Activated CD8-positive, alpha-beta memory T cell treated with anti-CD3 and anti-CD28 coated beads for 36 hours (primary cell): Measurements from ENCODE around the gene DR1. TPM values are rescaled to one million over a fixed set of nuclear protein-coding genes. Genes with fewer than 3 reads are reported as not detected.

ENCODE experiments used
- CTCF ChIA-PET: fragments of 350-600 bp; sonication (Branson Sonifier 250); formaldehyde crosslinking; loops from one replicate; lab custom pipeline; 2021; ENCODE audit warnings: antibody characterized with exemption; lab: Charles Lee
- POLR2A ChIA-PET: fragments of 350-600 bp; sonication (Branson Sonifier 250); formaldehyde crosslinking; loops from one replicate; lab custom pipeline; 2021; ENCODE audit warnings: antibody characterized with exemption; lab: Charles Lee
- total RNA-seq, 2 experiments: library from RNA; stranded (reverse); gene quantifications; one replicate each; pipeline ENCODE4 v1.2.3, GENCODE V29; 2021

The DR1 gene
- total RNA-seq = 100 to 1,000 TPM; 102 to 103 TPM

- ChIA-PET CTCF (interaction anchor here (1.2 to 1.6 kb wide), 2 partner anchors 41 to 564 kb away, joined by 3 to 6 read pairs; no protein-coding TSS in a partner anchor), POLR2A (interaction anchor here (0.6 to 0.9 kb wide), 4 partner anchors 10 to 534 kb away, joined by 3 to 8 read pairs (median 4); partner anchors contain the start of gene MTF2)
These were observed at the start of gene DR1 for GRCh38 chr1:93345633-93346420. DR1 (plus strand) TSS chr1:93345907; CDS start chr1:93346646, 739 bp downstream.

- CTCF ChIA-PET = interaction anchor here (0.7 to 1.0 kb wide), 2 partner anchors 7 to 1779 kb away, joined by 3 read pairs; no protein-coding TSS in a partner anchor
- POLR2A ChIA-PET = no interaction called here
These were observed 49.1 kb upstream of the DR1 start for GRCh38 chr1:93296555-93297154.

- POLR2A ChIA-PET = no interaction called here
- CTCF ChIA-PET = no interaction called here
These were observed 44.6 kb upstream of the DR1 start for GRCh38 chr1:93301131-93301530.

GRCh38 chr1:93302078-93302477, 43.6 kb upstream of the DR1 start:
- POLR2A ChIA-PET = no interaction called here
- CTCF ChIA-PET = no interaction called here

GRCh38 chr1:93304716-93305138, 41.0 kb upstream of the DR1 start:
- ChIA-PET CTCF (interaction anchor here (0.6 to 1.8 kb wide), 13 partner anchors 9 to 568 kb away, joined by 3 to 8 read pairs (median 3); partner anchors contain the start of gene DR1), POLR2A (no interaction called here)

- POLR2A ChIA-PET = no interaction called here
- CTCF ChIA-PET = interaction anchor here (0.9 kb wide), 1 partner anchor 13 kb away, joined by 3 read pairs; no protein-coding TSS in a partner anchor
These were observed 38.8 kb upstream of the DR1 start for GRCh38 chr1:93306920-93307319.

GRCh38 chr1:93313026-93313425, 32.7 kb upstream of the DR1 start:
- CTCF ChIA-PET = no interaction called here

GRCh38 chr1:93317207-93317606, 28.5 kb upstream of the DR1 start:
- ChIA-PET CTCF (interaction anchor here (2.3 kb wide), 1 partner anchor 12 kb away, joined by 7 read pairs; no protein-coding TSS in a partner anchor), POLR2A (no interaction called here)

More at GRCh38 chr1:93313026-93313425, 32.7 kb upstream of the DR1 start:
- POLR2A ChIA-PET = interaction anchor here (0.7 kb wide), 1 partner anchor 319 kb away, joined by 3 read pairs; no protein-coding TSS in a partner anchor

- CTCF ChIA-PET = interaction anchor here (2.3 kb wide), 1 partner anchor 13 kb away, joined by 7 read pairs; no protein-coding TSS in a partner anchor
- POLR2A ChIA-PET = no interaction called here
These were observed 27.8 kb upstream of the DR1 start for GRCh38 chr1:93317943-93318342.

GRCh38 chr1:93321720-93322119, 24.0 kb upstream of the DR1 start:
- ChIA-PET POLR2A (no interaction called here), CTCF (interaction anchor here (2.0 kb wide), 1 partner anchor 17 kb away, joined by 8 read pairs; no protein-coding TSS in a partner anchor)

GRCh38 chr1:93322349-93322748, 23.4 kb upstream of the DR1 start:
- CTCF ChIA-PET = interaction anchor here (2.0 kb wide), 1 partner anchor 18 kb away, joined by 8 read pairs; no protein-coding TSS in a partner anchor
- POLR2A ChIA-PET = no interaction called here

GRCh38 chr1:93323185-93323820, 22.4 kb upstream of the DR1 start:
- ChIA-PET POLR2A (no interaction called here), CTCF (interaction anchor here (0.6 to 2.0 kb wide), 2 partner anchors 19 to 26 kb away, joined by 4 to 8 read pairs; no protein-coding TSS in a partner anchor)

- ChIA-PET CTCF (no interaction called here), POLR2A (interaction anchor here (0.6 kb wide), 1 partner anchor 13 kb away, joined by 6 read pairs; no protein-coding TSS in a partner anchor)
These were observed 20.9 kb upstream of the DR1 start for GRCh38 chr1:93324486-93325464.

- CTCF ChIA-PET = no interaction called here
These were observed 16.6 kb upstream of the DR1 start for GRCh38 chr1:93328809-93329760.

GRCh38 chr1:93330196-93330595, 15.5 kb upstream of the DR1 start:
- CTCF ChIA-PET = no interaction called here
- POLR2A ChIA-PET = no interaction called here

More at GRCh38 chr1:93328809-93329760, 16.6 kb upstream of the DR1 start:
- POLR2A ChIA-PET = interaction anchor here (0.6 kb wide), 1 partner anchor 171 kb away, joined by 4 read pairs; no protein-coding TSS in a partner anchor

- POLR2A ChIA-PET = no interaction called here
These were observed 15.1 kb upstream of the DR1 start for GRCh38 chr1:93330617-93331016.

GRCh38 chr1:93331412-93331811, 14.3 kb upstream of the DR1 start:
- CTCF ChIA-PET = no interaction called here

More at GRCh38 chr1:93330617-93331016, 15.1 kb upstream of the DR1 start:
- CTCF ChIA-PET = no interaction called here

More at GRCh38 chr1:93331412-93331811, 14.3 kb upstream of the DR1 start:
- POLR2A ChIA-PET = no interaction called here
